HCT116 (cell line): Measurements from ENCODE around the gene OTUD7B. TPM values are rescaled to one million over a fixed set of nuclear protein-coding genes. Genes with fewer than 3 reads are reported as not detected.

ENCODE experiments used
- ATAC-seq: fragments of 200-7000 bp; cut with Tn5 transposase; 2 replicates; pipeline ENCODE4 v1.9.1; 2020; ENCODE audit warnings: mild to moderate bottlenecking, moderate library complexity
- BruUV-seq: library from RNA; stranded (reverse); fragments of 400-500 nt; replicated peaks from 2 replicates; lab custom pipeline; 2021; lab: Mats Ljungman, UMichigan
- CTCF ChIA-PET: fragments of 300-600 bp; sonication (Branson Sonifier 250); formaldehyde crosslinking; loops from one replicate; lab custom pipeline; 2021; ENCODE audit warnings: antibody characterized with exemption; lab: Charles Lee
- POLR2A ChIA-PET: fragments of 300-600, 350-600 bp; sonication (Branson Sonifier 250); formaldehyde crosslinking; loops from one replicate; lab custom pipeline; 2021; ENCODE audit warnings: antibody characterized with exemption; lab: Charles Lee
- RAD21 ChIA-PET, 2 experiments: fragments of 300-600 bp; sonication (Branson Sonifier 250); formaldehyde crosslinking; loops; one replicate each; lab custom pipeline; 2023; ENCODE audit warnings: low total read pairs in 2 of 2; ENCODE audit not compliant: uncharacterized antibody in 2 of 2, unreplicated experiment in 2 of 2, low non-redundant PET in 1 of 2; lab: Charles Lee
- DNase-seq: peaks from one replicate; pipeline ENCODE4 v3.0.0-alpha.2; 2010; ENCODE audit warnings: low read depth, low spot score
- H2AFZ ChIP-seq: fragments of 200-600 bp; shearing (Covaris generic), sonication (generic); 2 replicates; pipeline ENCODE4 v1.6.1; 2017; ENCODE audit warnings: low read depth, mixed run types, mixed read lengths, antibody characterized with exemption, low read length; ENCODE audit not compliant: poor library complexity, severe bottlenecking
- H3K27ac ChIP-seq: 2 replicates; pipeline ENCODE4 v1.5.1; 2012; ENCODE audit warnings: low read depth, low read length
- H3K27me3 ChIP-seq: fragments of 200-600 bp; sonication (generic); 2 replicates; pipeline ENCODE4 v1.6.1; 2016; ENCODE audit warnings: mixed run types, low read length, mixed read lengths; ENCODE audit not compliant: insufficient read depth
- H3K36me3 ChIP-seq, 2 experiments: fragments of 200-500 bp in 1 of 2; fragments of 200-600 bp in 1 of 2; sonication (Bioruptor generic) in 1 of 2; sonication (generic) in 1 of 2; 2 replicates each; pipeline versions ENCODE4 v1.5.1 to v1.6.1; 2014 to 2016; ENCODE audit warnings: low read length in 2 of 2, inconsistent platforms in 1 of 2, mixed read lengths in 1 of 2, mixed run types in 1 of 2; ENCODE audit not compliant: insufficient read depth in 2 of 2, control insufficient read depth in 1 of 2
- H3K4me1 ChIP-seq, 2 experiments: fragments of 200-600 bp in 1 of 2; sonication (generic) in 1 of 2; 2 replicates each; pipeline versions ENCODE4 v1.5.1 to v1.6.1; 2012 to 2017; ENCODE audit warnings: low read length in 2 of 2, inconsistent platforms in 1 of 2, mild to moderate bottlenecking in 1 of 2, mixed read lengths in 1 of 2, mixed run types in 1 of 2, moderate library complexity in 1 of 2; ENCODE audit not compliant: insufficient read depth in 2 of 2, control insufficient read depth in 1 of 2
- H3K4me2 ChIP-seq: fragments of 200-600 bp; sonication (generic); 2 replicates; pipeline ENCODE4 v1.6.1; 2017; ENCODE audit warnings: mixed run types, low read length, mixed read lengths
- H3K4me3 ChIP-seq, 2 experiments: fragments of 200-600 bp in 1 of 2; sonication (generic) in 1 of 2; replicated peaks in 1 of 2; 2 replicates each; pipeline ENCODE4 v1.5.1; 2011 to 2016; ENCODE audit warnings: low read length in 2 of 2, control low read depth in 1 of 2, low read depth in 1 of 2, mild to moderate bottlenecking in 1 of 2, mixed read lengths in 1 of 2, mixed run types in 1 of 2
- H3K79me2 ChIP-seq: fragments of 200-600 bp; sonication (generic); 2 replicates; pipeline ENCODE4 v1.6.1; 2017; ENCODE audit warnings: mild to moderate bottlenecking, mixed run types, low read length, moderate library complexity, mixed read lengths; ENCODE audit not compliant: insufficient read depth
- H3K9ac ChIP-seq: fragments of 200-600 bp; sonication (generic); 2 replicates; pipeline ENCODE4 v1.6.1; 2016; ENCODE audit warnings: low read length, mixed read lengths
- H3K9me2 ChIP-seq: fragments of 200-600 bp; sonication (generic), shearing (Covaris generic); 2 replicates; pipeline ENCODE4 v1.6.1; 2017; ENCODE audit warnings: mixed run types, mild to moderate bottlenecking, moderate library complexity; ENCODE audit not compliant: insufficient read depth
- H3K9me3 ChIP-seq, 2 experiments: fragments of 200-500 bp in 1 of 2; fragments of 200-600 bp in 1 of 2; sonication (Bioruptor generic) in 1 of 2; sonication (generic) in 1 of 2; 2 replicates each; pipeline ENCODE4 v1.6.1; 2014 to 2017; ENCODE audit warnings: low read length in 2 of 2, mixed read lengths in 2 of 2, inconsistent platforms in 1 of 2, low read depth in 1 of 2, mild to moderate bottlenecking in 1 of 2, mixed run types in 1 of 2, moderate library complexity in 1 of 2; ENCODE audit not compliant: control insufficient read depth in 1 of 2, insufficient read depth in 1 of 2
- H4K20me1 ChIP-seq: fragments of 200-600 bp; sonication (generic), shearing (Covaris generic); 2 replicates; pipeline ENCODE4 v1.6.1; 2017; ENCODE audit warnings: mixed run types, mild to moderate bottlenecking, moderate library complexity; ENCODE audit not compliant: insufficient read depth
- CBX3 ChIP-seq: IDR thresholded peaks from 2 replicates; pipeline ENCODE4 v1.6.1; 2012; ENCODE audit warnings: low read depth
- CEBPB ChIP-seq: IDR thresholded peaks from 2 replicates; pipeline ENCODE4 v1.6.1; 2012; ENCODE audit warnings: low read depth
- EGR1 ChIP-seq: IDR thresholded peaks from 2 replicates; pipeline ENCODE4 v1.6.1; 2012; ENCODE audit warnings: low read depth
- EZH2 ChIP-seq: fragments of 200-600 bp; sonication (generic); IDR thresholded peaks from 2 replicates; pipeline ENCODE4 v1.6.1; 2017; ENCODE audit warnings: antibody characterized with exemption, mixed run types
- EZH2phosphoT487 ChIP-seq: fragments of 200-600 bp; IDR thresholded peaks from 2 replicates; pipeline ENCODE4 v1.6.1; 2018; ENCODE audit warnings: antibody characterized with exemption, borderline replicate concordance
- JUND ChIP-seq: IDR thresholded peaks from 2 replicates; pipeline ENCODE4 v1.6.1; 2012
- POLR2A ChIP-seq: IDR thresholded peaks from 2 replicates; pipeline ENCODE4 v1.7.0; 2011; ENCODE audit warnings: borderline replicate concordance; ENCODE audit not compliant: insufficient read depth, insufficient read length; ENCODE audit errors: extremely low read depth
- POLR2AphosphoS5 ChIP-seq: IDR thresholded peaks from 2 replicates; pipeline ENCODE4 v1.6.1; 2011; ENCODE audit warnings: mild to moderate bottlenecking, low read depth, low read length, moderate library complexity
- RAD21 ChIP-seq: IDR thresholded peaks from 2 replicates; pipeline ENCODE4 v1.6.1; 2012; ENCODE audit warnings: low read depth, mild to moderate bottlenecking
- SP1 ChIP-seq: IDR thresholded peaks from 2 replicates; pipeline ENCODE4 v1.6.1; 2012; ENCODE audit warnings: low read depth
- TCF7L2 ChIP-seq: IDR thresholded peaks from 2 replicates; pipeline ENCODE4 v1.7.0; 2011; ENCODE audit warnings: borderline replicate concordance, inconsistent platforms; ENCODE audit not compliant: insufficient read depth, insufficient read length; ENCODE audit errors: extremely low read depth
- YY1 ChIP-seq: IDR thresholded peaks from 2 replicates; pipeline ENCODE4 v1.6.1; 2011; ENCODE audit warnings: low read length, low read depth, moderate library complexity, mild to moderate bottlenecking; ENCODE audit not compliant: insufficient replicate concordance; ENCODE audit errors: extremely low read depth
- ZFX ChIP-seq: fragments of 450-650 bp; IDR thresholded peaks from 2 replicates; pipeline ENCODE4 v1.6.1; 2017
- ZNF274 ChIP-seq: fragments of 200-500 bp; sonication (Bioruptor generic); IDR thresholded peaks from 2 replicates; pipeline ENCODE4 v1.6.1; 2014; ENCODE audit warnings: mild to moderate bottlenecking, low read depth, low read length, inconsistent platforms
- intact Hi-C: fragments of 100-400 bp; cut with micrococcal nuclease; formaldehyde crosslinking; loops from 2 replicates; pipeline ENCODE4 v1.10.0; 2022
- total RNA-seq: library from RNA; stranded (reverse); gene quantifications from one replicate; pipeline ENCODE4 v1.2.1, GENCODE V29; 2021; ENCODE audit not compliant: unreplicated experiment
- TF ChIP-seq, protein P1 (sequence below): IDR thresholded peaks from 2 replicates; pipeline ENCODE4 v1.6.1; 2012
- TF ChIP-seq, protein P2 (sequence below): IDR thresholded peaks from 2 replicates; pipeline ENCODE4 v1.6.1; 2011; ENCODE audit warnings: mild to moderate bottlenecking, low read length, moderate library complexity; ENCODE audit not compliant: insufficient replicate concordance; ENCODE audit errors: extremely low read depth
- TF ChIP-seq, protein P3 (sequence below), 3 experiments: fragments of 200-600 bp in 1 of 3; sonication (generic) in 1 of 3; IDR thresholded peaks in 2 of 3; conservative IDR thresholded peaks in 1 of 3; 2 replicates each; pipeline ENCODE4 v1.5.1; 2012 to 2017; ENCODE audit warnings: low read depth in 2 of 3, low read length in 2 of 3, antibody characterized with exemption in 1 of 3, borderline replicate concordance in 1 of 3, control low read depth in 1 of 3, mild to moderate bottlenecking in 1 of 3, mixed read lengths in 1 of 3, mixed run types in 1 of 3, moderate library complexity in 1 of 3; ENCODE audit not compliant: insufficient read depth in 1 of 3
- TF ChIP-seq, protein P4 (sequence below): IDR thresholded peaks from 2 replicates; pipeline ENCODE4 v1.6.1; 2012; ENCODE audit warnings: low read depth

OTUD7B gene
- total RNA-seq, 1 experiment from 2014 or later = 23.7 TPM

DNA sequence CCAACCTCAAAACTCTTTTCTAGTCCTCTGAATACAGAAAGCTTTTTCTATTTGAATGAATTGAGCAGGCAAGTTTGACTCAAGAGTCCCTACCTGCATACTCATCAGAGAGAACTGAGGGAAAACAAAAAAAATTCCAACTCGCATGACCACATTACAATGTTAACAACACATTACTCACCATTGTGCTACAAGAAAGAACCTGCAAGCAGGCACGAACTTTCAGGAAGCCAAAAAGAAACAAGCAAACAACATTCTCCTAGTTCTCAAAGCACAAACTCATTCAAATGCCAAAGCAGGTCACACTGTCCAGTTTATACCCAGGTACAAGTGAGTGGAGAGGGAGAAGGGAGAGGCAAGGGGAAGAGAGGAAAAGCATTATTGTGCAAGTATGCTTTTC, 14.6 kb downstream of the OTUD7B start:
- H3K4me3 ChIP-seq = no peak overlapping the region
- no peaks in the 10 kb centered on the region for H3K27me3 ChIP-seq
- BruUV-seq = no TSS peak
- no peak for ATAC-seq
- peaks cover 0 to 3% of the 10 kb centered on the region in 2 experiments; a peak in 2 of 4 replicates for H3K36me3 ChIP-seq
- H3K9me3 ChIP-seq = no peaks in the 10 kb centered on the region
- H3K9ac ChIP-seq = no peak overlapping the region
- H4K20me1 ChIP-seq = no peaks in the 10 kb centered on the region
- peaks cover 41% of the 10 kb centered on the region for H3K79me2 ChIP-seq
- no peak overlapping the region for H3K4me2 ChIP-seq
- ChIA-PET RAD21 (no interaction called here), CTCF (no interaction called here)
- H3K27ac ChIP-seq = no peak overlapping the region
- H3K4me1 ChIP-seq = no peaks in the 10 kb centered on the region
- DNase-seq = no peak
- intact Hi-C loops = no loop called here
- TF ChIP-seq JUND (no peak), SP1 (no peak), POLR2AphosphoS5 (no peak), ZFX (no peak), RAD21 (no peak), CEBPB (no peak), YY1 (no peak), TCF7L2 (no peak), EGR1 (no peak), EZH2phosphoT487 (no peak), CBX3 (no peak), ZNF274 (no peak), POLR2A (no peak), EZH2 (no peak)
- TF ChIP-seq, protein P1, sequence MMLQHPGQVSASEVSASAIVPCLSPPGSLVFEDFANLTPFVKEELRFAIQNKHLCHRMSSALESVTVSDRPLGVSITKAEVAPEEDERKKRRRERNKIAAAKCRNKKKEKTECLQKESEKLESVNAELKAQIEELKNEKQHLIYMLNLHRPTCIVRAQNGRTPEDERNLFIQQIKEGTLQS = no peak
- TF ChIP-seq, protein P2, sequence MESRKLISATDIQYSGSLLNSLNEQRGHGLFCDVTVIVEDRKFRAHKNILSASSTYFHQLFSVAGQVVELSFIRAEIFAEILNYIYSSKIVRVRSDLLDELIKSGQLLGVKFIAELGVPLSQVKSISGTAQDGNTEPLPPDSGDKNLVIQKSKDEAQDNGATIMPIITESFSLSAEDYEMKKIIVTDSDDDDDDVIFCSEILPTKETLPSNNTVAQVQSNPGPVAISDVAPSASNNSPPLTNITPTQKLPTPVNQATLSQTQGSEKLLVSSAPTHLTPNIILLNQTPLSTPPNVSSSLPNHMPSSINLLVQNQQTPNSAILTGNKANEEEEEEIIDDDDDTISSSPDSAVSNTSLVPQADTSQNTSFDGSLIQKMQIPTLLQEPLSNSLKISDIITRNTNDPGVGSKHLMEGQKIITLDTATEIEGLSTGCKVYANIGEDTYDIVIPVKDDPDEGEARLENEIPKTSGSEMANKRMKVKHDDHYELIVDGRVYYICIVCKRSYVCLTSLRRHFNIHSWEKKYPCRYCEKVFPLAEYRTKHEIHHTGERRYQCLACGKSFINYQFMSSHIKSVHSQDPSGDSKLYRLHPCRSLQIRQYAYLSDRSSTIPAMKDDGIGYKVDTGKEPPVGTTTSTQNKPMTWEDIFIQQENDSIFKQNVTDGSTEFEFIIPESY = no peak
- TF ChIP-seq, protein P3, sequence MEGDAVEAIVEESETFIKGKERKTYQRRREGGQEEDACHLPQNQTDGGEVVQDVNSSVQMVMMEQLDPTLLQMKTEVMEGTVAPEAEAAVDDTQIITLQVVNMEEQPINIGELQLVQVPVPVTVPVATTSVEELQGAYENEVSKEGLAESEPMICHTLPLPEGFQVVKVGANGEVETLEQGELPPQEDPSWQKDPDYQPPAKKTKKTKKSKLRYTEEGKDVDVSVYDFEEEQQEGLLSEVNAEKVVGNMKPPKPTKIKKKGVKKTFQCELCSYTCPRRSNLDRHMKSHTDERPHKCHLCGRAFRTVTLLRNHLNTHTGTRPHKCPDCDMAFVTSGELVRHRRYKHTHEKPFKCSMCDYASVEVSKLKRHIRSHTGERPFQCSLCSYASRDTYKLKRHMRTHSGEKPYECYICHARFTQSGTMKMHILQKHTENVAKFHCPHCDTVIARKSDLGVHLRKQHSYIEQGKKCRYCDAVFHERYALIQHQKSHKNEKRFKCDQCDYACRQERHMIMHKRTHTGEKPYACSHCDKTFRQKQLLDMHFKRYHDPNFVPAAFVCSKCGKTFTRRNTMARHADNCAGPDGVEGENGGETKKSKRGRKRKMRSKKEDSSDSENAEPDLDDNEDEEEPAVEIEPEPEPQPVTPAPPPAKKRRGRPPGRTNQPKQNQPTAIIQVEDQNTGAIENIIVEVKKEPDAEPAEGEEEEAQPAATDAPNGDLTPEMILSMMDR (IDR thresholded peaks at IDR 0.05 in 2 of 3, conservative IDR thresholded peaks at IDR 0.05 in 1 of 3; ENCODE audit: borderline replicate concordance in 1 of 3, insufficient read depth in 1 of 3, low read depth in 2 of 3, low read length in 2 of 3) = no peak
- TF ChIP-seq, protein P4, sequence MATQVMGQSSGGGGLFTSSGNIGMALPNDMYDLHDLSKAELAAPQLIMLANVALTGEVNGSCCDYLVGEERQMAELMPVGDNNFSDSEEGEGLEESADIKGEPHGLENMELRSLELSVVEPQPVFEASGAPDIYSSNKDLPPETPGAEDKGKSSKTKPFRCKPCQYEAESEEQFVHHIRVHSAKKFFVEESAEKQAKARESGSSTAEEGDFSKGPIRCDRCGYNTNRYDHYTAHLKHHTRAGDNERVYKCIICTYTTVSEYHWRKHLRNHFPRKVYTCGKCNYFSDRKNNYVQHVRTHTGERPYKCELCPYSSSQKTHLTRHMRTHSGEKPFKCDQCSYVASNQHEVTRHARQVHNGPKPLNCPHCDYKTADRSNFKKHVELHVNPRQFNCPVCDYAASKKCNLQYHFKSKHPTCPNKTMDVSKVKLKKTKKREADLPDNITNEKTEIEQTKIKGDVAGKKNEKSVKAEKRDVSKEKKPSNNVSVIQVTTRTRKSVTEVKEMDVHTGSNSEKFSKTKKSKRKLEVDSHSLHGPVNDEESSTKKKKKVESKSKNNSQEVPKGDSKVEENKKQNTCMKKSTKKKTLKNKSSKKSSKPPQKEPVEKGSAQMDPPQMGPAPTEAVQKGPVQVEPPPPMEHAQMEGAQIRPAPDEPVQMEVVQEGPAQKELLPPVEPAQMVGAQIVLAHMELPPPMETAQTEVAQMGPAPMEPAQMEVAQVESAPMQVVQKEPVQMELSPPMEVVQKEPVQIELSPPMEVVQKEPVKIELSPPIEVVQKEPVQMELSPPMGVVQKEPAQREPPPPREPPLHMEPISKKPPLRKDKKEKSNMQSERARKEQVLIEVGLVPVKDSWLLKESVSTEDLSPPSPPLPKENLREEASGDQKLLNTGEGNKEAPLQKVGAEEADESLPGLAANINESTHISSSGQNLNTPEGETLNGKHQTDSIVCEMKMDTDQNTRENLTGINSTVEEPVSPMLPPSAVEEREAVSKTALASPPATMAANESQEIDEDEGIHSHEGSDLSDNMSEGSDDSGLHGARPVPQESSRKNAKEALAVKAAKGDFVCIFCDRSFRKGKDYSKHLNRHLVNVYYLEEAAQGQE = no peak
- TF ChIP-seq, all 23 proteins: peak for 0
- POLR2A ChIA-PET = interaction anchor here (2.1 kb wide), 1 partner anchor 9 kb away, joined by 4 read pairs; no protein-coding TSS in a partner anchor
- Histone ChIP-seq H2AFZ (no peak overlapping the region), H3K9me2 (no peaks in the 10 kb centered on the region)
